Central memory CD4-positive, alpha-beta T cell (primary cell): Measurements from ENCODE around the gene NDEL1.
"Not testable (repeated sequence)": the region's sequence is repeated elsewhere in the genome, so short reads cannot be mapped to it uniquely, and the experiment has no call there.

ENCODE experiments used
- DNase-seq: peaks from one replicate; pipeline ENCODE4 v3.0.0; 2022
- total RNA-seq, 3 experiments: gene quantifications; one replicate each; lab custom pipeline; 2026; lab: John Stamatoyannopoulos, UW

NDEL1 gene, protein sequence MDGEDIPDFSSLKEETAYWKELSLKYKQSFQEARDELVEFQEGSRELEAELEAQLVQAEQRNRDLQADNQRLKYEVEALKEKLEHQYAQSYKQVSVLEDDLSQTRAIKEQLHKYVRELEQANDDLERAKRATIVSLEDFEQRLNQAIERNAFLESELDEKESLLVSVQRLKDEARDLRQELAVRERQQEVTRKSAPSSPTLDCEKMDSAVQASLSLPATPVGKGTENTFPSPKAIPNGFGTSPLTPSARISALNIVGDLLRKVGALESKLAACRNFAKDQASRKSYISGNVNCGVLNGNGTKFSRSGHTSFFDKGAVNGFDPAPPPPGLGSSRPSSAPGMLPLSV
- total RNA-seq, result 66.8 to 212 (median 83.1) reads per million in 3 experiments

- DNase-seq, result peak; percentile 98
Observed at GRCh38 chr17:8435245-8436168, at the start of gene NDEL1. NDEL1 (plus strand) TSS chr17:8435884; CDS start chr17:8444272, 8,388 bp downstream.

- DNase-seq, result no peak
Observed at GRCh38 chr17:8386841-8387240, 48.8 kb upstream of the NDEL1 start.

- DNase-seq, result no peak
Observed at GRCh38 chr17:8387914-8388651, 47.6 kb upstream of the NDEL1 start.

DNA sequence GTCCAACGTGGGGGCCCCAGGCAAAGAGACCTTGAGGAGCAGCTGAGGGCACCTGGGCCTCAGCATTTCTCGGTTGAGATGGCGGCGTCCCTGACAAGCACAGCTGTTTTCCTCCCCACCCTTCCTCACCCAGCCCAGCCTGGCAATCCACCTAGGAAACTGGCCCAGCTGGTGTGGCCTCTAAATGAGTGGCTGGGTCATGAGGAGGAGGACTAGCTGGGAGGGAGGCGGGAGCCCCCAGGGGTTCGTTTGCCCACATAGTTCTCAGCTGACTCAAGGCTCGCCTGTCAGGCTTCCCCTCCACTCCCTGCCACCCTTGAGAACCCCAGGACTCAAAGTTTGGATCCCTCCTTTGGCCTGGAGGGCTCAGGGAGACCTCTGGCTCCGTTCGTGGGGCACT, 44.0 kb upstream of the NDEL1 start:
- DNase-seq, result no peak

- no peak for DNase-seq
Observed at GRCh38 chr17:8392274-8392673, 43.4 kb upstream of the NDEL1 start.

GRCh38 chr17:8392674-8393469, 42.8 kb upstream of the NDEL1 start:
- no peak for DNase-seq

DNA sequence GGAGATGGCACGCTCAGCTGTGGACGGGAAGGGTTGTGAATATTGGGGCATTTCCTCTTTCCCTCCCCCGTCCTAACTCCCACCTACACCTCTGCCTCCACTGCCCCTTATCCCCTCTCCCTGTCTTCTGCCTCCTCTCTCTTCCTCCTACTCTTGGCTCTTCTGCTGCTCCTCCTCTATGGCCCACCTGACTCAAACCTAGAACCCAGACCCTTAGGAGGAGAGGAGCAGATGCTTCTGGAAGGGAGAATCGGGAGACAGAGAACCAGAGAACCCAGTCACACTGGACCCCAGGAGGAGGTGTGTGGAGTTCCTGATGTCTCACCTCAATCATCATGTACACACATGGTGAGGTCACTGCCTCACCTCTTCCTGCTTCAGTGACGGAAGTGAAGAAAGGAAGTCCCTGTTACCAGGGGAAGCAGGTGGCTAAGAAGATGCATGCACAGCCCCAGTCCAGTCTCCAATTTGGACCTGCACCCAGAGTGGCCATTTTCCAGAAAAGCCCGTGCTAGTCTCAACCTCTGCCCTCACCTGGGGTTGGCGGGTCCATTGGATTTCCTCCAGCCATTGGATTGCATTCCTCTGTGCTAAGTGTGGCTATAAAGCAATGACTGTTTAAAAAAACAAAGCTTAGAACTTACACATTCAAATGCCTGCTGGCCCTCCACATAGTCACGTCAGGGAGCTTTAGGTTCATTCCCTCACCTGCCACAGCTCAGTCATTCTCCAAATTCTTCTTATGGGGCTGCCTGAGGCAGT, 42.0 kb upstream of the NDEL1 start:
- DNase-seq, result peak; percentile 56

- not testable (repeated sequence) for DNase-seq
Observed at GRCh38 chr17:8394497-8394896, 41.2 kb upstream of the NDEL1 start.

- DNase-seq, result no peak
Observed at GRCh38 chr17:8397636-8398035, 38.0 kb upstream of the NDEL1 start, which contains the start of gene RNF222. RNF222 (minus strand) TSS chr17:8397827; CDS start chr17:8393461, 4,366 bp downstream.

GRCh38 chr17:8398980-8399379, 36.7 kb upstream of the NDEL1 start:
- no peak for DNase-seq

- DNase-seq, result no peak
Observed at GRCh38 chr17:8401107-8401506, 34.6 kb upstream of the NDEL1 start.

GRCh38 chr17:8402921-8403536, 32.7 kb upstream of the NDEL1 start:
- DNase-seq, result no peak

GRCh38 chr17:8405499-8406016, 30.1 kb upstream of the NDEL1 start:
- no peak for DNase-seq

- DNase-seq, result no peak
Observed at GRCh38 chr17:8406174-8406573, 29.5 kb upstream of the NDEL1 start.

DNA sequence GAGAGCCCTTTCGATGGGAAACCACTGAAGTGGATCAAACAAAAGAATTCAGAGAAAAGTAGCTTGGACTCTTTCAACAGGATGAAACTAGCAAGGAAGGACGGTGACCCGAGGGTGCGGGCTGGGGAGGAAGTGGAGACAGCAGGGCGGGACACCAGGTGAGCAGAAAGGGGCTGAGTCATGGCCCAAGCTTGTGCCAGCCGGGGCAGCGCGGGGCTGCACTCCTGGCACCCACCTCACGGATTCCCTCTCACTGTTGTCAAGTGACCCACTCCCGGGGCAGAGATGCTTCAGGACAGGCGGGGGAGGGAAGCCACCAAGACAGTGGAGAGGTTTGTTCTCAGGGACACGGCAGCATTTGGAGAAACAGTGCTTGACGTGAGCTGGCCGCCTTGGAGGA, 27.3 kb upstream of the NDEL1 start:
- no peak for DNase-seq

DNA sequence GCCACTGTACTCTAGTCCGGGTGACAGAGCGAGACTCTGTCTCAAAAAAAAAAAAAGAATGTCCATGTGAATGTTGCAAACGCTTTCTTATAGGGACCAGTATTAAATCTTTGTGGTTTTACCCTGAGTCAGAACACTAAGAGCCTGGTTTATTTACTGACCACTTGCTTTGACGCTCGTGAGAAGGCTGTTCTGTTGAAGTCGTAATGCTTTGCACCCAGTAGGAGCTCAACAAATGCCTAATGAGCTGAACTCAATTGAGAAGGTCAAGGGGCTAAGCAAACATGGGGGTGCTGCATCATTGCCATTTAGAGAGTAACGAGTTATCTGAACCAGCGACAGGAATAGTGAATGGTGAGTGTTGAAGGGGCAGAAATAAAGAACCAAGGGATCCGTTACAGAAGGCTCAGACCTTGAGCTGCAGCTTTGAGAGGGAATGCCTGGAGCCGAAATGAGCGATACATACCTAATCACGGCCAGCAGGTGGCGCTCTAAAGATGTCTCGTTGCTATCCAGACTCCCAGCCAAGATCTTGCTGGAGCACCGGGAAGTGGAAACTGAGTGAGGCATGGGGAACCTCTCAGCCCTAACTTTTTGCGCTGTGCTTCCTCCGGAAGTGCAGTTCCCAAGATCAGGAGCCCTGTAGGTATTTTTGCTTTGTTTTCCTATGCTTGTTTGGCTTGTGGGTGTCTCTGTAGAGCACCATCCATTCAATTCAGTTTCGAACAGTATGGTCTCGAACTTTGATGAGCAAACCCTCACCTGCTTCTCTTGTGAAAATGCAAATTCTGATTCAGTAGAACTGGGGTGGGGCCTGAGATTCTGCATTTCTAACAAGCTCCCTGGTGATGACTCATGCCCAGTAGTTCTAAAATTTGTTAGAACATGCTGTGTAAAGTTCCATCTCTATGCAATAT, 25.5 kb upstream of the NDEL1 start:
- DNase-seq, result peak; percentile 66

GRCh38 chr17:8410883-8411238, 24.8 kb upstream of the NDEL1 start:
- DNase-seq, result no peak

DNA sequence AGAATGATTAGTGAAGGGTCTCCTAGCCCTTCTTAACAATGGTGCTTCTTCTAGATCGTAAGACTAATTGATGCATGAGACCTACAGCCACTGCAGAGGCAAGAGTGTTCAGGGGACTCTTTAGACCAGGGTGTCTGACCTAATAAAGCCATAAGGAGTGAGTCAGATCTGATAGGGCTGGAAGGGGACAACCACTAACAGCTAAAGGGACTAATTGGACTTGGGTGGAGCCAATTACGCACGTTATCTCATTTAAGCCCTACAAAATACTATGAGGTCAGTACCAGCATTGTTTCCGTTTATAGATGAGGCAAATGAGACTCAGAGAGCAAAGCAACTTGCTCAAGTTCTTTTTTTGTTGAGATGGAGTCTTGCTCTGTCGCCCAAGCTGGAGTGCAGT, 23.6 kb upstream of the NDEL1 start:
- DNase-seq, result no peak

DNA sequence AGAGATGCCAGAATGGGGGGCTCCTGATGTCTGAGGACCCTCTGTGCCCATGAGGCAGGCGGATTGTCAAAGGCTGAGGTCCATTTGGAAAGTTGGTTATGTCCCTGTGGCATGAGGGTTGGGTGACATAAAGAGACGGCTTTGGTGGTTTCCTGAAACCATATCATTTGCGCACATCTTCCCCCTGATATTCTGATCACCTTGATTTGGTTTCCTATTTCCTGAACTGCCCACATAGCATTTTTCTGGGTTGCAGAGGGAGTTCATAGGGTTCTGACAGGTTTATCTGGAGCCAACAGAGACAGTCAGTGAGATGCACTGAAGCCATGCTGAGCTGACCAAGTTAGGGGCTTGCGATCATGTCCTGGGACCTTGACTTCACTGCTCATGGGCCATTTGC, 22.4 kb upstream of the NDEL1 start:
- peak; percentile 36 for DNase-seq

DNA sequence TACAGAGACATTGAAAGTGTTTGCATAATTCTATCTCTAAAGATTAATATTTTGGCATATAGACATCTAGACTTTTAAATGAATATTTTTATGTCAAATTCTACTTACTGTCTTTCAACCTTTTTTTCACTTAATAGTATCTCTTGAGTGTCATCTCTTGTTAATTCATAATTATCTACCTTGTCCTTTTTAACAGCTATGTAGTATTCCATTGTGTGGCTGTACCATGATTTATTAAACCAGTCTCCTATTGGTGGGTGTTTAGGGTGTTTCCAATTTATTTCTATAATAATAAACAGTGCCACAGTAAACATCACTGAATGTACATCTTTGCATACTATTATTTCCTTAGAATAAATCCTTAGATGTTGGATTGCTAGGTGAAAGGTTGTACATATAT, 21.7 kb upstream of the NDEL1 start:
- DNase-seq, result no peak
